Suprapubic skin (tissue), 3 donors: ENCODE results near the gene TSPAN15.

ENCODE experiments used
- CTCF ChIP-seq, 2 donors: fragments of 200-600 bp in 1 of 2; fragments of 450-650 bp in 1 of 2; sonication (generic) in 1 of 2; IDR thresholded peaks; one replicate each; pipeline ENCODE4 v1.5.1; 2016 to 2019; ENCODE audit warnings: antibody characterized with exemption in 2 of 2, mild to moderate bottlenecking in 1 of 2, moderate library complexity in 1 of 2
- EP300 ChIP-seq: sonication (generic); formaldehyde crosslinking; IDR thresholded peaks from one replicate; pipeline ENCODE4 v1.6.1; 2017; ENCODE audit warnings: antibody characterized with exemption
- POLR2A ChIP-seq, 2 donors: fragments of 450-650 bp; IDR thresholded peaks; one replicate each; pipeline ENCODE4 v1.6.1; 2017; ENCODE audit warnings: antibody characterized with exemption in 2 of 2, mild to moderate bottlenecking in 2 of 2, moderate library complexity in 2 of 2

- TF ChIP-seq CTCF (IDR thresholded peaks at IDR 0.05) (no peak), EP300 (no peak), POLR2A (IDR thresholded peaks at IDR 0.05) (no peak)
Observed at GRCh38 chr10:69425511-69426298, 25.6 kb upstream of the TSPAN15 start.
